Stimulated activated CD4-positive, alpha-beta T cell treated with anti-CD3 and anti-CD28 coated beads, Interleukin-4, amount 100 ng/mL, for 4 hours (primary cell): Measurements from ENCODE around the gene APOLD1.
"Not testable (repeated sequence)": the region's sequence is repeated elsewhere in the genome, so short reads cannot be mapped to it uniquely, and the experiment has no call there.

Experiments used
- DNase-seq, 2 experiments: peaks; one replicate each; pipeline ENCODE4 v3.0.0-alpha.2; 2020

APOLD1 gene

GRCh38 chr12:12786706-12787601 lies 1.5 kb downstream of the APOLD1 start:
- DNase-seq = peak; percentile 72 to 73

- no peak for DNase-seq
Measured at GRCh38 chr12:12788131-12788530, 2.7 kb downstream of the APOLD1 start.

DNA sequence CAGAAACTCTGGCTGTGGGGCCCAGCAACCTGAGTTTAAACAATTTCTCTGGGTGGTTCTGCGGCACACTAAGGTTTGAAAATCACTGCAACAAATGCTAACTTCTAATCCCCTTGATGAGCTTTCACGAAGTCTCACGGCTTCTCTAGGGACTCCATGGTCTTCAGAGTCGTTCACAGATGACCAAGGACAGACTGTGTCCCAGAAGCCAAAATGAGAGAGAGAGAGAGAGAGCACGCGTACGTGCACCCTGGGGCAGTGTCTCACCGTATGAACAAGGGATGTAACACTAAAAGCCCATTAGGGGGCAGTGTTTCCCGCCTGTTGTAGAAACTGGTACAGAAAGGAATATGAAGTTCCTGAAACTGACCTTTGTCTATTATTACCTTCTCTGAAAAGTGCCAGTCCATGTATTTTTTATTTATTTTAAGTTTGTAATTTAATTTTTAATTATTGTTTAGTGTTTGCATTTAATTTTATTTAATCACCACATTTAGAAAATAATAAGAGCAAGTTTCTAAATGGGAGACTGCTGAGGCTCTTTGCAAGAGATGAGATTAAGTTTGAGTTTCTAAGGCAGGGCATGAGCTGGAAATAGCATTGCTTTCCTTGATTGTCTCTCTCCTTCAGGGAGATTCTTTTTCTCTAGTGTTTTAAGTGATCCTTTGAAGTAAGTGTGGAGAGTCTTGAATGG lies 3.4 kb downstream of the APOLD1 start:
- peak; percentile 44 to 56 for DNase-seq

GRCh38 chr12:12790956-12791355 lies 5.5 kb downstream of the APOLD1 start:
- no peak for DNase-seq

DNA sequence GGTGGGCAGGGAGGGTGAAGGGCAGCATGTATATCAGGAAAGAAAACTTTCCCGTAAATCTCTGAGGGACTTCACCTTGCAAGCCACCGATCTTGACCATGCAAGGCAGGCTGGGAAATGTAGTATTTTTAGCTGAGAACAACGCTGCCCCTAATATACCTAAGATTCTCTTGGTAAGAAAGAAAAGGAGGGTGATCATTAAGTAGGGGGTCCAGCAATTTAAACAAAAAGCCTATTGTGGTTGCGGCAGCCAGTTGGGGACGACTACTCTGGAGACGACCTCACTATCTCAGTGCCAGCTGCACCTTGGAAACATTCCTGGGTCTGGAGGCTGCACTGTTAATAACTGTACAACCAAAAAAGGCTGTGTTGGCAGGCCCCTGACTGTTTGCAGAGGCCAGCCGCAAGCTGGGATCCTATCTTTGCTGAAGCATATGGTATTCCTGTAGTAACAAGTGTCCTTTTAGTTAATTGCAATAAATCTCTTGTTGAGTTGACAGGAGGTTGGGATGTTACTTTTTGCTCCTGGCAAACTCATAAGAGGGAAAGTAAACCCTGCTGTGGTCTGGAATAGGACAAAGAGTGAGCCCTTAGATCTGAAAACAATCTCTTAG lies 6.4 kb downstream of the APOLD1 start:
- DNase-seq = no peak

- DNase-seq = no peak
Measured at GRCh38 chr12:12792421-12792820, 7.0 kb downstream of the APOLD1 start.

DNA sequence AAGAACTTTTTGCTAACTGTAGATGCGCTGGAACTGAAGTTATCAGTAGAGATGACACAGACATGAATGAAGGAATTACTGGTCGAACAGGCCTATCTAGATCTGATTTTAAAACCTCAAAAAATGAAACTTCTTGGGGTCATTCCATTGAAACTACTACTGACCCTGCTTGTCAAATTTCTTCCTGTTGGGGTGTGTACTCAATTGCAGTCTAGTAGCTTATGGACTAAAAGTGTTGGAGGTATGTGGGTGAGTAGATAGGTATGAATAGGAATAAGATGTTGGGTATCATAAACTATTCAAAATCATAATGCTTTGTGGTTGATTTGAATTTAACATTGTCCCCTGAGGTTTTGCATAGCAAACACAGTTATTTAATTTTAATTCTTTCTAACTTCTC lies 9.2 kb downstream of the APOLD1 start:
- no peak for DNase-seq

- no peak for DNase-seq
Measured at GRCh38 chr12:12796171-12796570, 10.7 kb downstream of the APOLD1 start.

DNA sequence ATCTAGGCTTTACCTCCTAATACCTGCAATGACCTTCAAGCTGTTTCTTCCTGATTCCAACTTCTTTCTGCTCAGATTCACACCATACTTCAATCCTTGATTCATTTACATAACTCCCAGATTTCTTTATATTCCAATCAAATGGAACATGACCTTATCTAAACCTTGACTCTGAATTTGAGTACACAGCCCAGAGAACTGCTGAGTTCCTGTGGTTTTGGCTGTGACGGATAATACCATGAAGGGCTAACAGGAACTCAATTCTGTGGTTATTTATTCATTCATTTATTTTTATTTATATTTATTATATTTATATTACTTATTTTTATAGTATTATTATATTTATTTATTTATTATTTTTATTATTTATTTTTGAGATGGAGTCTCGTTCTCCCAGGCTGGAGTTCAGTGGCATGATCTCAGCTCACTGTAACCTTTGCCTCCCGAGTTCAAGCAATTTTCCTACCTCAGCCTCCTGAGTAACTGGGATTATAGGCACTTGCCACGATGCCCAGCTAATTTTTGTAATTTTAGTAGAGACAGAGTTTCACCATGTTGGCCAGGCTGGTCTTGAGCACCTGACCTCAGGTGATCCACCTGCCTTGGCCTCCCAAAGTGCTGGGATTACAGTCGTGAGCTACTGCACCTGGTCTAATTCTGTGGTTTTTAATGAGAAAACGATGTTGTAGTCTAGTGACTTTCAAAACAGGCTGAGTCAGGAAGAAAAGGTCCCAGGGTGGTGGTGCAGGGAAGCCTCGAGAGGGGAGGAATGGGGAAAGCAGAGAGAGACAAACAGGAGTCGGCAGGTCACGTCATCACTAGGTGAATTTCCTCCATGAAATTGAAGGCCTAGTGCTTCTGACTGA lies 11.7 kb downstream of the APOLD1 start:
- DNase-seq = no peak

GRCh38 chr12:12797794-12798152 lies 12.3 kb downstream of the APOLD1 start:
- DNase-seq = no peak

GRCh38 chr12:12798480-12798879 lies 13.0 kb downstream of the APOLD1 start:
- no peak for DNase-seq

- no peak for DNase-seq
Measured at GRCh38 chr12:12799163-12799920, 13.9 kb downstream of the APOLD1 start.

DNA sequence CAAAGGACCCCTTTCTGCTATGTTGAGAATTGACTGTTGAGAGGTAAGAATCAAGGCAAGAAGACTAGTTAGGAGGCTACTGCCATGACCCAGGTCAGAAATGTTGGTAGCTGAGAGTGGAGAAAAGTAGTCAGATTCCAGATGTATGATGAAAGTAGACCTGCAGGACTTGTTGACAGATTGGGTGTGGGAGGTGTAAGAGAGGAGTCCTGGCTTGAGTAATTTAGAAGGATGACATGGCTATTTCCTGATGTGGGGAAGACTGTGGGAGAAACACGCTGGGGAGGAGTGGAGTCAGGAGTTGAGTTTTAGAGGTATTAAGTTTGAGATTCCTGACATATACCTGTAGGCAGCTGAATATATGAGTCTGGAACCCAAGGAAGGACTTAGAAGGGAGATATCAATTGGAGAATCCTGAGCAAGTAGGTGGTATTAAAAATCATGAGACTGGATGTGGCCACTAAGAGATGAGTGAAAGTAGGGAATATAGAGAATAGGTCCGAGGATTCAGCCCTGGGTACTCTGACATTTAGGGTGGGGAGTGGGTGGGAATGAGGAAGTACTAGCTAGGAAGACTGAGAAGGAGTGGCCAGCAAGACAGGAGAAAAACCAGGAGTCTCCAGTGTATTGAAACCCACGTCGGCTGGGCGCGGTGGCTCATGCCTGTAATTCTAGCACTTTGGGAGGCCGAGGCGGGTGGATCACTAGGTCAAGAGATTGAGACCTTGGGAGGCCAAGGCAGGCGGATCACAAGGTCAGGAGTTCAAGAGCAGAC lies 15.1 kb downstream of the APOLD1 start:
- DNase-seq = no peak

DNA sequence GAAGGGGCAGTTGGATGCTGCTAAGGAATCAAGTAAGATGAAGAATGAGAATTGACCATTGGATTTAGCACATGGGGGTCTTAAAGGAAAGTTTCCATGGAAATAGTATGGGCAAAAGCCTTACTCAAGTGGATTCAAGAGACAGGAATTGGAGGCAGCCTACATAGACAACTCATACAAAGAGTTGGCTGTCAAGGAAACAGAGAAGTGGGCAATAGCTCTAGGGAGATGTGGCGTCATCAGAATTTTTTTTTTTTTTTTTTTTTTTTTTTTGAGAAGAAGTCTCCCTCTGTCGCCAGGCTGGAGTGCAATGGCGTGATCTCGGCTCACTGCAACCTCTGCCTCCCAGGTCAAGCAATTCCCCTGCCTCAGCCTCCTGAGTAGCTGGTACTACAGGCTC lies 16.2 kb downstream of the APOLD1 start:
- not testable (repeated sequence) for DNase-seq

DNA sequence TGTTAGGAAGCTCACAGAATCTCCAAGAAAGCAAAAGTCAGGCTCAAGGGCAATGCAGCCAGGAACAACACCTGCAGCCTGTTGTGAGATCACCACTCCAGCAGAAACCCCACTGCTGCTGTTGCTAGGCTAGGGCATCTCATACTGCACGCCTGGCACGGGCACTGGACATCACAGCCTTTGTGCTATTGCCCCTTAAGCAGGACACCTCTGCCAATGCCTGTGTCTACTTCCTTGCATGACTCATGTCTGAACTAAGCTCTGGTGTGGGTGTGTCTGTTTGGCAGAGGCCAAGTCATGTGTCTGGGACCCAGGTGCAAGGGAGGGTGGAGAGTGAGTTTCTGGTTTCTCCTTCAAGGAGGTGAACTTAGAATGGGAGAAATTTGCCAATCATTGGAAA lies 17.7 kb downstream of the APOLD1 start:
- DNase-seq = peak in 1 of 2 experiments; percentile 56

DNA sequence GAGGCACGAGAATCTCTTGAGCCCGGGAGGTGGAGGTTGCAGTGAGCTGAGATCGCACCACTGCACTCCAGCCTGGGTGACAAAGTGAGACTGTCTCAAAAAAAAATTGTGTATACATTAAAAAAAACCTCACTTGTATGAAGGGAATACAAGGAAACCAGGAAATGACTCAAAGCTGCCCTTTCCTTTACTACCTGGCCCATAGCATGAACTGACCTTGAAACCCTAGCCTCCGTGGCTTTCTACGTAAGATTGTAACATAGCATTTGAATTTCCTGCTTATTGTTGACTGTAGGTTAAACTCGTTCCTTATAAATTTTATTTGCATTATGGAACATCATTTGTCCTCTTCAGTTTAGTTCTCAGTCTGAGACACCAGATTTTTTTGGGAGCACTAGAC lies 18.6 kb downstream of the APOLD1 start:
- no peak for DNase-seq

- no peak for DNase-seq
Measured at GRCh38 chr12:12804432-12804886, 19.0 kb downstream of the APOLD1 start.

GRCh38 chr12:12806784-12807516 lies 21.5 kb downstream of the APOLD1 start:
- DNase-seq = no peak

GRCh38 chr12:12807517-12807903 lies 22.1 kb downstream of the APOLD1 start:
- DNase-seq = not testable (repeated sequence)

- DNase-seq = peak; percentile 22 to 43
Measured at GRCh38 chr12:12807970-12808702, 22.7 kb downstream of the APOLD1 start.
